Keratinocyte (primary cell): ENCODE data around the gene PRKN. TPM values are rescaled to one million over a fixed set of nuclear protein-coding genes. Genes with fewer than 3 reads are reported as not detected.

ENCODE experiments used
- DNase-seq: peaks from one replicate; pipeline ENCODE4 v3.0.0-alpha.2; 2011; ENCODE audit warnings: low read depth, missing footprints, low spot score
- FAIRE-seq: peaks from 2 replicates; lab custom pipeline; 2011; peaks lifted over from hg19 to GRCh38; lab: Jason Lieb, UNC
- H2AFZ ChIP-seq: 2 replicates; pipeline ENCODE4 v1.6.0; 2012; ENCODE audit warnings: low read length, control low read depth, inconsistent platforms; ENCODE audit not compliant: control insufficient read depth
- H3K27ac ChIP-seq: 2 replicates; pipeline ENCODE4 v1.5.1; 2011; ENCODE audit warnings: low read length; ENCODE audit not compliant: control insufficient read depth, insufficient read depth
- H3K27me3 ChIP-seq: 3 replicates; pipeline ENCODE4 v1.6.0; 2011; ENCODE audit warnings: low read length; ENCODE audit not compliant: control insufficient read depth, insufficient read depth; ENCODE audit errors: extremely low read depth
- H3K36me3 ChIP-seq, 2 experiments: 2 replicates in 1 of 2; 3 replicates in 1 of 2; pipeline ENCODE4 v1.5.1; 2011; ENCODE audit warnings: low read length in 2 of 2, mild to moderate bottlenecking in 1 of 2; ENCODE audit not compliant: control insufficient read depth in 2 of 2, insufficient read depth in 2 of 2; ENCODE audit errors: extremely low read depth in 1 of 2
- H3K4me1 ChIP-seq: 3 replicates; pipeline ENCODE4 v1.5.1; 2011; ENCODE audit warnings: low read length; ENCODE audit not compliant: control insufficient read depth, insufficient read depth; ENCODE audit errors: extremely low read depth
- H3K4me2 ChIP-seq: 3 replicates; pipeline ENCODE4 v1.6.0; 2011; ENCODE audit warnings: low read depth, low read length; ENCODE audit not compliant: control insufficient read depth, insufficient read depth; ENCODE audit errors: extremely low read depth
- H3K4me3 ChIP-seq, 3 experiments: fragments of 200-600 bp in 1 of 3; sonication (generic) in 1 of 3; 2 replicates in 2 of 3; 3 replicates in 1 of 3; pipeline ENCODE4 v1.5.1; 2011 to 2016; ENCODE audit warnings: low read length in 3 of 3, mild to moderate bottlenecking in 3 of 3, control low read depth in 2 of 3, inconsistent platforms in 1 of 3, low read depth in 1 of 3, mixed read lengths in 1 of 3, mixed run types in 1 of 3, moderate library complexity in 1 of 3; ENCODE audit not compliant: control insufficient read depth in 2 of 3, insufficient read depth in 2 of 3; ENCODE audit errors: extremely low read depth in 1 of 3
- H3K79me2 ChIP-seq: 2 replicates; pipeline ENCODE4 v1.6.0; 2012; ENCODE audit warnings: low read length; ENCODE audit not compliant: control insufficient read depth, insufficient read depth
- H3K9ac ChIP-seq: 3 replicates; pipeline ENCODE4 v1.6.0; 2011; ENCODE audit warnings: low read length; ENCODE audit not compliant: control insufficient read depth, insufficient read depth; ENCODE audit errors: extremely low read depth
- H3K9me1 ChIP-seq: 3 replicates; pipeline ENCODE4 v1.6.0; 2011; ENCODE audit warnings: low read length; ENCODE audit not compliant: control insufficient read depth, insufficient read depth; ENCODE audit errors: extremely low read depth
- H3K9me3 ChIP-seq: 2 replicates; pipeline ENCODE4 v1.5.1; 2012; ENCODE audit warnings: low read depth, low read length; ENCODE audit not compliant: control insufficient read depth
- H4K20me1 ChIP-seq: 3 replicates; pipeline ENCODE4 v1.6.0; 2011; ENCODE audit warnings: low read length; ENCODE audit not compliant: control insufficient read depth, insufficient read depth; ENCODE audit errors: extremely low read depth
- CTCF ChIP-seq, 3 experiments: IDR thresholded peaks in 1 of 3; conservative IDR thresholded peaks in 1 of 3; optimal IDR thresholded peaks in 1 of 3; 2 replicates in 2 of 3; 3 replicates in 1 of 3; pipeline versions ENCODE3 to v1.5.1; 2011; ENCODE audit warnings: low read length in 3 of 3, mild to moderate bottlenecking in 3 of 3, moderate library complexity in 2 of 3, control low read depth in 1 of 3, inconsistent platforms in 1 of 3; ENCODE audit not compliant: insufficient read depth in 2 of 3; ENCODE audit errors: extremely low read depth in 1 of 3
- EZH2 ChIP-seq: IDR thresholded peaks from one replicate; pipeline ENCODE4 v1.6.1; 2012; ENCODE audit warnings: inconsistent platforms, mild to moderate bottlenecking, low read length, moderate library complexity
- dilution Hi-C: fragments of 300-500 bp; cut with MboI; formaldehyde crosslinking; loops from one replicate; pipeline ENCODE4 v1.7.0; 2020; ENCODE audit warnings: low sequenced_read_pairs; ENCODE audit not compliant: extremely low pct_ligation_motif_present
- polyA plus RNA-seq, 5 experiments: library from polyadenylated mRNA; depleted of rRNA in 3 of 5; stranded (reverse) in 3 of 5; stranded (forward) in 1 of 5; unstranded in 1 of 5; fragments of >200 nt; gene quantifications; 1 replicate in 1 of 5; 2 replicates in 3 of 5; 3 replicates in 1 of 5; pipeline versions ENCODE4 v1.2.1 to v1.2.3, GENCODE V29; 2011 to 2012; ENCODE audit warnings: missing spikeins in 2 of 5, low read depth in 1 of 5, low replicate concordance in 1 of 5

The PRKN gene
- polyA plus RNA-seq, 1 donor (not counting 4 experiments of a cell fraction or from before 2014, with no cell fraction given): 0.67 TPM

- no peak for FAIRE-seq
- Histone ChIP-seq H3K79me2 (no peaks in the 10 kb centered on the region), H3K4me3 (no peak overlapping the region), H3K9me3 (no peaks in the 10 kb centered on the region), H3K9me1 (no peaks in the 10 kb centered on the region), H3K9ac (no peak overlapping the region), H3K4me1 (no peaks in the 10 kb centered on the region), H3K36me3 (no peaks in the 10 kb centered on the region), H3K27me3 (no peaks in the 10 kb centered on the region), H3K4me2 (no peak overlapping the region), H3K27ac (no peak overlapping the region), H4K20me1 (no peaks in the 10 kb centered on the region), H2AFZ (no peak overlapping the region)
- TF ChIP-seq CTCF (optimal IDR thresholded peaks at IDR 0.05 in 1 of 3, IDR thresholded peaks at IDR 0.05 in 1 of 3, conservative IDR thresholded peaks at IDR 0.05 in 1 of 3; ENCODE audit: extremely low read depth in 1 of 3, insufficient read depth in 2 of 3, low read length in 3 of 3) (no peak), EZH2 (no peak)
- no peak for DNase-seq
- dilution Hi-C loops: no loop called here
Measured at GRCh38 chr6:162750776-162751175, 23.2 kb upstream of the PRKN start.

- Histone ChIP-seq H3K4me1 (no peaks in the 10 kb centered on the region), H3K27ac (no peak overlapping the region), H2AFZ (no peak overlapping the region), H3K9ac (no peak overlapping the region), H4K20me1 (no peaks in the 10 kb centered on the region), H3K4me3 (no peak overlapping the region), H3K36me3 (no peaks in the 10 kb centered on the region), H3K79me2 (no peaks in the 10 kb centered on the region), H3K9me3 (no peaks in the 10 kb centered on the region), H3K4me2 (no peak overlapping the region), H3K9me1 (no peaks in the 10 kb centered on the region), H3K27me3 (no peaks in the 10 kb centered on the region)
- no peak for FAIRE-seq
- dilution Hi-C loops: no loop called here
- DNase-seq: no peak
- TF ChIP-seq CTCF (optimal IDR thresholded peaks at IDR 0.05 in 1 of 3, IDR thresholded peaks at IDR 0.05 in 1 of 3, conservative IDR thresholded peaks at IDR 0.05 in 1 of 3; ENCODE audit: extremely low read depth in 1 of 3, insufficient read depth in 2 of 3, low read length in 3 of 3): peak in 2 of 3 experiments; percentile 4 to 27
- no peak for TF ChIP-seq EZH2
Measured at GRCh38 chr6:162736961-162737360, 9.4 kb upstream of the PRKN start.
